IMR-90 (cell line): ENCODE data around the gene OPCML. TPM values are rescaled to one million over a fixed set of nuclear protein-coding genes. Genes with fewer than 3 reads are reported as not detected.

Experiments
- ATAC-seq: fragments of 200-7000 bp; cut with Tn5 transposase; 2 replicates; pipeline ENCODE4 v1.9.1; 2020; ENCODE audit warnings: low read depth, mild to moderate bottlenecking, moderate library complexity
- BruUV-seq: library from RNA; stranded (reverse); fragments of 400-500 nt; replicated peaks from 2 replicates; lab custom pipeline; 2021; lab: Mats Ljungman, UMichigan
- CTCF ChIA-PET: fragments of 300-600 bp; formaldehyde crosslinking; extraction: SDS; loops from one replicate; lab custom pipeline; 2021; ENCODE audit warnings: antibody characterized with exemption; lab: Yijun Ruan, JAX
- POLR2A ChIA-PET: fragments of 300-600 bp; sonication (Branson Sonifier 250); formaldehyde crosslinking; loops from one replicate; lab custom pipeline; 2022; ENCODE audit warnings: antibody characterized with exemption; ENCODE audit not compliant: unreplicated experiment; lab: Charles Lee
- DNase-seq: peaks from one replicate; pipeline ENCODE4 v3.0.0; 2013
- H2AFZ ChIP-seq: replicated peaks from 2 replicates; pipeline ENCODE3; 2013; ENCODE audit warnings: low read length, mild to moderate bottlenecking; ENCODE audit not compliant: poor library complexity
- H2AK5ac ChIP-seq: 2 replicates; pipeline ENCODE4 v1.6.1; 2013; ENCODE audit warnings: low read depth, low read length, inconsistent platforms
- H2AK9ac ChIP-seq: replicated peaks from 2 replicates; pipeline ENCODE3; 2013; ENCODE audit warnings: mild to moderate bottlenecking, low read depth, low read length, moderate library complexity; ENCODE audit not compliant: poor library complexity
- H2BK120ac ChIP-seq: 2 replicates; pipeline ENCODE4 v1.6.1; 2013; ENCODE audit warnings: low read depth, low read length, inconsistent platforms
- H2BK15ac ChIP-seq: 3 replicates; pipeline ENCODE4 v1.6.1; 2013; ENCODE audit warnings: low read depth, low read length, inconsistent platforms
- H2BK20ac ChIP-seq: 2 replicates; pipeline ENCODE4 v1.6.1; 2013; ENCODE audit warnings: low read depth, mild to moderate bottlenecking, inconsistent platforms, low read length, moderate library complexity
- H2BK5ac ChIP-seq: 2 replicates; pipeline ENCODE4 v1.6.1; 2013; ENCODE audit warnings: mild to moderate bottlenecking, low read depth, low read length, inconsistent platforms; ENCODE audit not compliant: poor library complexity, severe bottlenecking
- H3K14ac ChIP-seq: replicated peaks from 2 replicates; pipeline ENCODE4 v1.6.1; 2013; ENCODE audit warnings: low read depth, low read length, inconsistent platforms
- H3K18ac ChIP-seq: 2 replicates; pipeline ENCODE4 v1.6.1; 2013; ENCODE audit warnings: low read depth, low read length, control low read depth
- H3K23ac ChIP-seq: 2 replicates; pipeline ENCODE4 v1.6.1; 2013; ENCODE audit warnings: low read depth, low read length, inconsistent platforms
- H3K27ac ChIP-seq: 2 replicates; pipeline ENCODE4 v1.5.1; 2013; ENCODE audit warnings: mild to moderate bottlenecking, control low read depth, low read length; ENCODE audit not compliant: insufficient read depth
- H3K27me3 ChIP-seq: 2 replicates; pipeline ENCODE4 v1.6.1; 2013; ENCODE audit warnings: low read length; ENCODE audit not compliant: control insufficient read depth, insufficient read depth
- H3K36me3 ChIP-seq: 2 replicates; pipeline ENCODE4 v1.6.1; 2013; ENCODE audit warnings: low read length, mixed read lengths; ENCODE audit not compliant: control insufficient read depth, insufficient read depth
- H3K4ac ChIP-seq: 2 replicates; pipeline ENCODE4 v1.6.1; 2013; ENCODE audit warnings: low read depth, low read length, inconsistent platforms
- H3K4me1 ChIP-seq: 2 replicates; pipeline ENCODE4 v1.6.1; 2013; ENCODE audit warnings: low read length, mixed read lengths; ENCODE audit not compliant: control insufficient read depth, insufficient read depth
- H3K4me2 ChIP-seq: 2 replicates; pipeline ENCODE4 v1.6.1; 2013; ENCODE audit warnings: low read depth, mild to moderate bottlenecking, control low read depth, low read length, moderate library complexity
- H3K4me3 ChIP-seq: 2 replicates; pipeline ENCODE4 v1.5.1; 2013; ENCODE audit warnings: low read depth, mild to moderate bottlenecking, control low read depth, low read length, moderate library complexity; ENCODE audit not compliant: insufficient read depth
- H3K56ac ChIP-seq: 2 replicates; pipeline ENCODE4 v1.6.1; 2013; ENCODE audit warnings: low read length, inconsistent platforms; ENCODE audit not compliant: insufficient read depth; ENCODE audit errors: extremely low read depth
- H3K79me1 ChIP-seq, 2 experiments: 2 replicates each; pipeline ENCODE4 v1.6.1; 2013; ENCODE audit warnings: low read length in 2 of 2, inconsistent platforms in 1 of 2, low read depth in 1 of 2
- H3K9ac ChIP-seq: 2 replicates; pipeline ENCODE4 v1.6.1; 2013; ENCODE audit warnings: low read depth, low read length, control low read depth
- H3K9me1 ChIP-seq: 2 replicates; pipeline ENCODE4 v1.6.1; 2013; ENCODE audit warnings: low read length, inconsistent platforms; ENCODE audit not compliant: insufficient read depth
- H3K9me3 ChIP-seq: 2 replicates; pipeline ENCODE4 v1.6.1; 2013; ENCODE audit warnings: low read length; ENCODE audit not compliant: control insufficient read depth, insufficient read depth
- H4K20me1 ChIP-seq: 2 replicates; pipeline ENCODE4 v1.6.1; 2013; ENCODE audit warnings: low read length, inconsistent platforms; ENCODE audit not compliant: insufficient read depth
- H4K5ac ChIP-seq: 2 replicates; pipeline ENCODE4 v1.6.1; 2013; ENCODE audit warnings: mild to moderate bottlenecking, low read depth, low read length, control low read depth
- H4K8ac ChIP-seq, 2 experiments: 2 replicates each; pipeline ENCODE4 v1.6.1; 2013; ENCODE audit warnings: low read depth in 2 of 2, low read length in 2 of 2, control low read depth in 1 of 2, inconsistent platforms in 1 of 2
- H4K91ac ChIP-seq: 2 replicates; pipeline ENCODE4 v1.6.1; 2013; ENCODE audit warnings: low read depth, low read length, inconsistent platforms; ENCODE audit not compliant: insufficient read depth
- CHD1 ChIP-seq: IDR thresholded peaks from 2 replicates; pipeline ENCODE4 v1.6.1; 2012; ENCODE audit warnings: low read depth, low read length, improper control_type of control experiment
- FOS ChIP-seq: fragments of 150-350 bp; IDR thresholded peaks from 2 replicates; pipeline ENCODE4 v1.6.1; 2016; ENCODE audit warnings: low read depth, low read length
- MXI1 ChIP-seq: IDR thresholded peaks from 2 replicates; pipeline ENCODE4 v1.6.1; 2012; ENCODE audit warnings: low read depth, mild to moderate bottlenecking, low read length, moderate library complexity, borderline replicate concordance
- WGBS, 2 experiments: methylation state at CpG; one replicate each; pipeline versions ENCODE4 v1.1.5 to v1.1.7; 2013; ENCODE audit warnings: missing lambda C conversion rate in 2 of 2; ENCODE audit not compliant: insufficient read length in 1 of 2; ENCODE audit errors: extremely low coverage in 2 of 2; 5-methylcytosine and 5-hydroxymethylcytosine counted together
- dilution Hi-C: fragments of 300-500 bp; cut with HindIII; formaldehyde crosslinking; loops from one replicate; pipeline ENCODE4 v1.14.3; 2018; ENCODE audit warnings: low sequenced_read_pairs; ENCODE audit not compliant: unreplicated experiment
- in situ Hi-C: fragments of 300-500 bp; cut with MboI; formaldehyde crosslinking; loops from 3 replicates; pipeline ENCODE4 v1.14.3; 2019; ENCODE audit warnings: low sequenced_read_pairs, inconsistent platforms, mixed read lengths
- intact Hi-C: fragments of 100-400 bp; cut with micrococcal nuclease; formaldehyde crosslinking; loops from 2 replicates; pipeline ENCODE4 v1.10.0; 2022
- polyA plus RNA-seq, 3 experiments: library from polyadenylated mRNA; depleted of rRNA; stranded (reverse); fragments of >200 nt; gene quantifications; 2 replicates each; pipeline ENCODE4 v1.2.3, GENCODE V29; 2012; ENCODE audit warnings: low replicate concordance in 1 of 3
- total RNA-seq: library from RNA; depleted of rRNA; stranded (reverse); fragments of >200 nt; gene quantifications from 2 replicates; pipeline ENCODE4 v1.2.3, GENCODE V29; 2012
- TF ChIP-seq, protein P1 (sequence below): conservative IDR thresholded peaks from 2 replicates; pipeline ENCODE4 v1.5.1; 2012; ENCODE audit warnings: mild to moderate bottlenecking, low read depth, low read length, improper control_type of control experiment

OPCML gene
- total and polyA plus RNA-seq, 2 of the 4 experiments (the other 2 are of a cell fraction) = under 0.01 to 2.6 TPM

- no peak overlapping the region for H3K23ac ChIP-seq
- H3K18ac ChIP-seq = no peak overlapping the region
- ChIA-PET POLR2A (no interaction called here), CTCF (no interaction called here)
- no peak overlapping the region for H2BK5ac ChIP-seq
- no peaks in the 10 kb centered on the region for H3K9me1 ChIP-seq
- no peaks in the 10 kb centered on the region for H3K4me1 ChIP-seq
- no peak overlapping the region for H2AK5ac ChIP-seq
- in situ Hi-C loops = no loop called here
- DNase-seq (no peak), ATAC-seq (no peak)
- no peak overlapping the region for H3K4ac ChIP-seq
- no peak overlapping the region for H3K4me2 ChIP-seq
- H4K5ac ChIP-seq = no peak overlapping the region
- H3K9ac ChIP-seq = no peak overlapping the region
- H3K79me1 ChIP-seq = no peaks in the 10 kb centered on the region
- no peak overlapping the region for H2BK20ac ChIP-seq
- no peak overlapping the region for H4K8ac ChIP-seq
- intact Hi-C loops = no loop called here
- dilution Hi-C loops = no loop called here
- H4K20me1 ChIP-seq = no peaks in the 10 kb centered on the region
- no peak overlapping the region for H2BK120ac ChIP-seq
- H3K27ac ChIP-seq = no peak overlapping the region
- no peak overlapping the region for H2BK15ac ChIP-seq
- no peaks in the 10 kb centered on the region for H3K36me3 ChIP-seq
- no peak for TF ChIP-seq FOS
- no peak for TF ChIP-seq MXI1
- TF ChIP-seq, protein P1, sequence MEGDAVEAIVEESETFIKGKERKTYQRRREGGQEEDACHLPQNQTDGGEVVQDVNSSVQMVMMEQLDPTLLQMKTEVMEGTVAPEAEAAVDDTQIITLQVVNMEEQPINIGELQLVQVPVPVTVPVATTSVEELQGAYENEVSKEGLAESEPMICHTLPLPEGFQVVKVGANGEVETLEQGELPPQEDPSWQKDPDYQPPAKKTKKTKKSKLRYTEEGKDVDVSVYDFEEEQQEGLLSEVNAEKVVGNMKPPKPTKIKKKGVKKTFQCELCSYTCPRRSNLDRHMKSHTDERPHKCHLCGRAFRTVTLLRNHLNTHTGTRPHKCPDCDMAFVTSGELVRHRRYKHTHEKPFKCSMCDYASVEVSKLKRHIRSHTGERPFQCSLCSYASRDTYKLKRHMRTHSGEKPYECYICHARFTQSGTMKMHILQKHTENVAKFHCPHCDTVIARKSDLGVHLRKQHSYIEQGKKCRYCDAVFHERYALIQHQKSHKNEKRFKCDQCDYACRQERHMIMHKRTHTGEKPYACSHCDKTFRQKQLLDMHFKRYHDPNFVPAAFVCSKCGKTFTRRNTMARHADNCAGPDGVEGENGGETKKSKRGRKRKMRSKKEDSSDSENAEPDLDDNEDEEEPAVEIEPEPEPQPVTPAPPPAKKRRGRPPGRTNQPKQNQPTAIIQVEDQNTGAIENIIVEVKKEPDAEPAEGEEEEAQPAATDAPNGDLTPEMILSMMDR = no peak
- TF ChIP-seq CHD1 = no peak
- H3K4me3 ChIP-seq = no peak overlapping the region
- H3K14ac ChIP-seq = no peak overlapping the region
- H3K27me3 ChIP-seq = no peaks in the 10 kb centered on the region; the same call in 1 of the 2 replicates
- H4K91ac ChIP-seq = no peak overlapping the region
- no peak overlapping the region for H2AFZ ChIP-seq
- no peaks in the 10 kb centered on the region for H3K9me3 ChIP-seq
- no CpG with 5 or more reads among the region's 2 CpGs for WGBS, 2 experiments
- H3K56ac ChIP-seq = no peak overlapping the region
- BruUV-seq = no TSS peak
- H2AK9ac ChIP-seq = no peak overlapping the region
These were observed 873.6 kb downstream of the OPCML start for GRCh38 chr11:132658696-132659095.
